Epidermal melanocyte (primary cell): Measurements from ENCODE around the gene RAB1A.
"Not testable (repeated sequence)": the region's sequence is repeated elsewhere in the genome, so short reads cannot be mapped to it uniquely, and the experiment has no call there.

Source experiments
- DNase-seq: peaks from one replicate; pipeline ENCODE4 v3.0.0; 2011; ENCODE audit warnings: low spot score; ENCODE audit not compliant: insufficient read length

Gene RAB1A

GRCh38 chr2:65136253-65136652, 6.3 kb upstream of the RAB1A start:
- no peak for DNase-seq

GRCh38 chr2:65134158-65134557, 4.3 kb upstream of the RAB1A start:
- DNase-seq, result no peak

DNA sequence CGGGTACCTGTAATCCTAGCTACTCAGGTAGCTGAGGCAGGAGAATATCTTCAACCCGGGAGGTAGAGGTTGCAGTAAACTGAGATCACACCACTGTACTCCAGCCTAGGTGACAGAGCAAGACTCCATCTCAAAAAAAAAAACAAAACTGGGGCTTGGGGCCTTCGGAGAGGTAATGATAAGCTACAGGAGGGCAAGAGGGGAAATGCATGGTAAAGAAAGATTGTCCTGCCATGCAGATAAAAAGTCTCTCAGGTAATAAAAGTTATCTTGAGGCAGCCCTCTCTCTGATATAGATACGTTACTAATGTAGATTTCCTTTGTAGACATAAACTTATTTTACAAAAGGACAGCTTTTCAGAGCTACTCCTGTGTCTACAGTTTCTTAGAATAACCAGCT, 3.7 kb upstream of the RAB1A start:
- DNase-seq, result no peak

GRCh38 chr2:65132930-65133329, 3.0 kb upstream of the RAB1A start:
- DNase-seq, result not testable (repeated sequence)

- no peak for DNase-seq
Observed at GRCh38 chr2:65130664-65131175, 814 bp upstream of the RAB1A start.

DNA sequence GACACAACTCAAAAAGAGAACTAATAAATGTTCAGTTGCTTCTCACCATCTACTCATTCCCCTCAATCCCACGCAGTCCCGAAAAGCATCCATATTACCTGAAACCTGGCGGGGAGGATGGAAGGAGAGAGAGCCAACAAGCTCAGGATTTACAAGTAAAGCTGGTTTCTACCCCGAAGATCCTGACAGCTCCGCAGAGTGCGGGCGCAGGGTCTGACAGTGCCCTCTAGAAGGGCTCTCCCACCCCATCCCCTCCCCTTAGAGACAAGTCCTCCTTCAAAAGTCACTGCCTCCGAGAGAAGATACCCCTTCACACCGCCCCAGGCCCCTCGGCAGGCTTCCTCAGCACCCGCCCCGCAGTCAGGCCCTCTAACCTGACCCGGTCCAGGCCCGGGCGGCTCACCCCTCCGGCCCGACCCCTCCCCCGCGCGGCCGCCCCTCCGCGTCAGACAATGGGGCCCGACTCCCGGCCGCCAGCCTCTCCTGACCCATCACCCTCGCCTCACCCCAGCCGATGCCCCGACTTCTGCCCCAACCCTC, 550 bp downstream of the RAB1A start:
- DNase-seq, result no peak

DNA sequence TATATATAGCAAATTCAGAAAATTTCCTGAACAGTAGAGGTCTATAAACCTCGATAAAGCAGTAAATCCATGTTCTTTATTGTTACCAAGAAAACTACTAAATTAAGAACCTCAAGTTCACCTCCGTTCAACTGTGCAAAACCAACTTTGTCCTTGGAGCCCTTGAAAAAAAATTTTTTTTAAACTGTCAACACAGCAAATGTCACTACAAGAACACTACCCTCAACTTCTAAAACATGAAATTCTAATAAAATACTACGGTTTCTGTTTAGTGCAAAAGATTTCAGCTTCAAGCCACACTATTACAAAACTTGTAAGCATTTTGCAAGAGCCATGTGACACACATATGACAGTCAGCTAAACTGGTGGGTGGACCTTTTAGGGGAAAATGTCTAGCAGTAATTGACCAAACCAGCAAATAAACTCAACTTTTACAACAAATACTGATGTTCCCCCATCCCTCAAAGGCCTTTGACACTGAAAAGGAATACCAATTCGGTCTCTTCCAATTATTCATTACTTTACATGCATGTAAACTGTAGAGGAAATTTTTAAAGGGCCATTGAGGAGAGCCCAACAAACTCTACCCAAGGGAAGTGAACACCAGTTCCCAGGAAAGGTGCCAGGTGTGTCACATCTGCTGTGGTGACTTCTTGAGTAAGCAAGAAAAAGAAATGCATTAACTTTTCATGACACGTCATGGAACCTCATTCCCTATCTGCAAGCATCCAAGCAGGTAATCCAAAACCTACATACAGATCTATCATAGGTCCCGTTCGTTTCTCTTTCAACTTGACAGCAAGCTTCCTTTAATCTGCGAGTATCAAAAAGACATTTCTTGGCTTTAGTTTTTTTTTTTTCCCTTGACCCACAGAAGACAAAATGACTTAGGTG, 1.4 kb downstream of the RAB1A start:
- no peak for DNase-seq

DNA sequence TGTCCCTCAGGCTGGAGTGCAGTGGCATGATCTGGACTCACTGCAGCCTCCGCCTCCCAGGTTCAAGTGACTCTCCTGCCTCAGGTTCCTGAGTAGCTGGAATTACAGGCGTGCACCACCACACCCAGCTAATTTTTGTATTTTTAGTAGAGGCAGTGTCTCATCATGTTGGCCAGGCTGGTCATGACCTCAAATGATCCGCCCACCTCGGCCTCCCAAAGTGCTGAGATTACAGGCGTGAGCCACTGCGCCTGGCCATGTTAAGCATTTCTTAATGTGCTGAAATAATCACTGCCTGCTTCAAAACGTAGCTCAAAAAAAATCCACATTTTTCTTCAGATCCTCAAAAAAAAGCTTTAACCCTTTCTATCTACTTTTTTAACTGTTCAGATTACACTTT, 4.4 kb downstream of the RAB1A start:
- not testable (repeated sequence) for DNase-seq

DNA sequence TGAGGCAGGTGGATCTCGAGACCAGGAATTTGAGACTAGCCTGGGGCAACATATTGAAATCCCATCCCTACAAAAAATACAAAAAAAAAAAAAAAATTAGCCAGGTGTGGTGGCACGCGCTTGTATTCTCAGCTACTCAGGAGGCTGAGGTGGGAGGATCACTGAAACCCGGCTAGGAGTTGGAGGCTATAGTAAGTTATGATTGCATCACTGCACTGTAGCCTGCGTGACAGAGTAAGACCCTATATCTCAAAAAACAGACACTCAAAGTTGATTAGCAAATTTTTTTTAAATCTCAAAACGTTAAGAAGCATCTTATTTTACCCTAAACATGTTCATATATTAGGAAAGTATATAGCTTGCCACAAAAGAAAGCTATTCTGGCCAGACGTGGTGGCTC, 7.6 kb downstream of the RAB1A start:
- DNase-seq, result no peak

GRCh38 chr2:65120990-65121693, 8.8 kb downstream of the RAB1A start:
- no peak for DNase-seq

GRCh38 chr2:65116645-65117044, 13.3 kb downstream of the RAB1A start:
- DNase-seq, result no peak

- DNase-seq, result no peak
Observed at GRCh38 chr2:65114921-65115320, 15.0 kb downstream of the RAB1A start.

DNA sequence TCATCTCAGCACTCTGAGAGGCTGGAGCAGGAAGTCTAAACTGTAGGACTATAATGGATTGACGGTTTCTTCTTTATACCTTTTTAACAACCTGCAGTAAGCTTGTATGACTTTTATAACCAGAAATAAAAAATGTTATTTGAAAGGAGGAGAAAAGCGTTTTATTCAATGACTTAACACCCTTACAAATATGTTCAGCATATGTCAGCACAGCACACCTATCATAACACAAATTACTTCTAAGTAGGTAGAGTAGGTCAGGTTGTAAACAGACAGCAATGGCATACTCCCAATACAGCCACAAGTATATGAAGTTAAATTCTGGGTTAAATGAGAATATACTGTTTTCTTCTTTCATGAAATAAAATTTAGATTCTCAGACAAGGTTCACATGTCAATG, 16.1 kb downstream of the RAB1A start:
- DNase-seq, result no peak

DNA sequence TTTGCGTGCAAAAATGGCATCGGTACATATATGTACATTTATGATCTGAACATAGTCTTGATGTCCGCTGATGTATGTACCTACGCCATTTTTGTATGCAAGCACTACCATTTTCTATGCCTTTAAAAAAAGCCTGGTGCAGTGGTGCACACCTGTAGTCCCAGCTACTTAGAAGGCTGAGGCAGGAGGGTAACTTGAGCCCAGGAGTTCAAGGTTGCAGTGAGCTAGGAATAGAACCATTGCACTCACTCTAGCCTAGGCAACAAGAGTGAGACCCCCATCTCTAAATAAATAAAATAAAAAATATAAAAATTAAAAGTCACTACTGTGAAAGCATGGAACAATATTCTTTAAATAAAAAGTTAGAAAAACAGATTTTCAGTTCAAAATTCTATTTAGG, 16.7 kb downstream of the RAB1A start:
- no peak for DNase-seq

DNA sequence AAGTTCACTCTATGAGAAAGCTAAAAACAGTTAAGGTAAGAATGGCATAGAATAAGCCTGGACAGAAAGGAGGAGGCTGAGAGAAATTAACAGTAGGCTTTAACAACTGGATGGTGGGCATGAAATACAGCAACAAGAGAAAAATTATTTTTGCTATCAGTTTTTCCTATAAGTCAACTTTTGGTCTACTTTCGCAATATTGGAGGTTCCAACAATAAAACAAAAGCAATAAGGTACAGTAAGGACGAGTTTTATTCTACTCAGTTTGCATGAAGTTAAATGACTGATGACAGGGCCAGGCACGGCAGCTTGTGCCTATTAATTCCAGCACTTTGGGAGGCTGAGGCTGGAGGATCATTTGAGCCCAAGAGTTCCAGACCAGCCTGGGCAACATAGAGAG, 17.3 kb downstream of the RAB1A start:
- no peak for DNase-seq

DNA sequence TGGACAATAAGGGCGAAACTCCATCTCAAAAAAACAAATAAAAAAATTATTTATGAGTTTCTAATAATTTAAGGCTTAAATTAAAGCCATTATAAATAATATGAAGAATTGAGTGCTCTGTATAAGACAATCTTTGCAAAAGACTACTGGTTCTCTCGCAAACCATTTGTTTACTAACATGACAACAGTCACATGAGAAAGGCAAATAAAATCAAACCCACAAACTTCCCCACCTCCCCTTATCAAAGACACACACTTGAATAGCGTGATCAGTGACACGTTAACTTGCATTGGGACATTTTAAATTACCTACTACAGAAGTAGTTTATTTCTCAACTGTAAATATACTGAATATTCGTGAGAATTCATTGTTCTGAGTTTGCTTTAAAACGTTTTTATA, 21.1 kb downstream of the RAB1A start:
- no peak for DNase-seq

DNA sequence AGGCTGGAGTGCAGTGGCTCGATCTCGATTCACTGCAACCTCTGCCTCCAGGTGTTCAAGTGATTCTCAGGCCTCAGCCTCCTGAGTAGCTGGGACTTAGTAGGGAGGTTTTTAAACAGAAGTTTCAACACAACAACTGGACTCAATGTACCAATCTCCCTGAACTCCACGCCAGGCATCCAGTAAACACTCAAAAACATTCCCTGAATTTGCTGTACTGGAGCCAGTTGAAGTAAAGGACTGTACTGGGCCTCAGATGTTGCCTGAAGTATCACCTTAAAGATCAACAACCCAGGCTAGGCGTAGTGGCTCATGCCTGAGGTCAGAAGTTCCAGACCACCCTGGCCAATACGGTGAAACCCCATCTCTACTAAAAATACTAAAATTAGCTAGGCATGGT, 22.4 kb downstream of the RAB1A start:
- no peak for DNase-seq

- DNase-seq, result no peak
Observed at GRCh38 chr2:65103013-65103715, 26.7 kb downstream of the RAB1A start.

GRCh38 chr2:65101071-65101470, 28.8 kb downstream of the RAB1A start:
- no peak for DNase-seq

DNA sequence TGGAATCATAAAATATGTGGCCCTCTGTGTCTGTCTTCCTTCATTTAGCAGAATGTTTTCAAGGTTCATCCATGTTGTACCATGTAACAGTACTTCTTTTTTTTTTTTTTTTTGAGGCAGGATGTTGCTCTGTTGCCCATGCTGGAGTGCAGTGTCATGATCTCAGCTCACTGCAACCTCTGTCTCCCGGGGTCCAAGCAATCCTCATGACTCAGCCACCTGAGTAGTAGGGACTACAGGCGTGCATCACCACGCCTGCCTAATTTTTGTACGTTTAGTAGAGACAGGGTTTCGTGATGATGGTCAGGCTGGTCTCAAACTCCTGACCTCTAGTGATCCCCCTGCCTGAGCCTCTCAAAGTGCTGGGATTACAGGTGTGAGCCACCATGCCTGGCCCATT, 31.2 kb downstream of the RAB1A start:
- DNase-seq, result no peak

- DNase-seq, result no peak
Observed at GRCh38 chr2:65097844-65098243, 32.1 kb downstream of the RAB1A start.

DNA sequence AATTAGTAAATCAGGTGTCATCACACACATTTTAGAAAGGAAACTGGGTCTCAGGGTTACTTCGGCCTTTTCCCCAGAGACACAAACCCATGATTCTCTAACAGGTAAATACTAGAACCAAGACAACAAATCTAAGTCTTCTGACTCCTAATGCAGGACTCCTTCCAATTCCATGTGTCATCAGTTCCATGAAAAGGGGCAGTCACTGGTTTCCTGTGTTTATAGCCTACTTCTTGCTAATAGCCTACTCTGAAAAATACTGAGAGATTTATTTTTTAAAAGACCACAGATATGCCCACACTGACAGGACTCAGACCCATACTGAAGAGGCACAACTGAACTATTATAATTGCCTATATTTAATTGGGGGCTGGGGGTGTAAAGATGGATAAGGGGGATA, 33.0 kb downstream of the RAB1A start:
- no peak for DNase-seq
